ENCODE data around the gene FSD1. TPM values are rescaled to one million over a fixed set of nuclear protein-coding genes. Genes with fewer than 3 reads are reported as not detected.

The FSD1 gene
- polyA plus RNA-seq (2012; ENCODE audit: insufficient read depth, insufficient read length, low read depth), result 152 TPM

DNA sequence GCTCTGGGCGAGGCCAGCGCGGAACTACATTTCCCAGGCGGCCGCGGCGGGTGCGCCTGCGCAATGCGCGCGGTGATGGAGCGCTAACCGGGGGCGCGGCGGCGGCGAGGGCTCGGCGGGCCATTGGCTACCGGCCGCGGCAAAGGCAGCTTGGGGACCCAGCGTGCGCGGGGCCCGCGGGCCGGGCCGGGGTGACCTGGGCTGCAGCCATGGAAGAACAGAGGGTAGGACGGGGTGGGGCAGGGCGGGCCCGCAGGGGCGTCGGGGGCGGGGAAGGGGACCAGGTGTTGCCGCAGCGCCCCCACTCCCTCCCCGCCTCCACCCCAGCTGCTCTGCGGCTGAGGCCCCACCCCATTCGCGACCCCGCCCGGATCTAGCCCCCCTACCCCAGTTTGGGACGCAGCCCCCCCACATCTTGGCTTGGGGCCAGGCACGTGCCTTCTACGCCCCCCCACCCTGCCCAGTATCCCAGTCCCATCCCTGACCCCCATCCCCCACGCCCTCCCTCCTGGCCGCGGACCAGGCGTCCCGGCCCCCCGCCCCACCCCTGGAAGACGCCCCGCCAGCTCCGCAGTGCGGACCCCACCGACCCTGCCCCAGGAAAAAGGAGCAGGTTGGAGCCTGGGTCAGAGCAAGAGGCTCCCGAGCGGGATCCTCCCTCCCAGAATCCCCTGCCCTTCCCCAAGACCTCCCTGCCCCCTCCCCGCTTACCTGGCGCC, at the start of gene FSD1:
TSS of gene FSD1 (plus strand) at position 61 of the 719 bp plus-strand sequence. CDS start at position 210, 149 bp downstream.
- H3K9me3 ChIP-seq, result no peaks in the 10 kb centered on the region

DNA sequence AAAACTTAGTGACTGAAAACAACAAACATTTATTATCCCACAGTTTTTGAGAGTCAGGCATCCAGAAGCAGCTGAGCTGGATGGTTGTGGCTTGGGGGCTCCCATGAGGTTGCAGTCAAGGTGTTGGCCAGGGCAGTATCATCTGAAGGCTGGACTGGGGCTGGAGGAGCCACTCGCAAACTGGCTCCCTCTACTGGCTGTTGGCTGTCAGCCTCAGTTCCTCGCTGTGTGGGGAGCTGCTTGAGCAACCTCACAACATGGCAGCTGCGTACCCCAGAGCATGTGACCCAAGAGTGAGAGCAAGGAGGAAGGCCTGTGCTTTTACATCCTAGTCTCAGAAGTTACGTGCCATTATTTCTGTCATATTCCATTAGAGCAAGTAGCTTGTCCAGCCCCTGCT, 47.8 kb upstream of the FSD1 start:
- H3K4me3 ChIP-seq (ENCODE audit: low read depth, low read length), result no peak overlapping the region
- H3K27me3 ChIP-seq, result no peaks in the 10 kb centered on the region
- peak; percentile 35; the same call in 1 of the 2 replicates for TF ChIP-seq CTCF (IDR thresholded peaks at IDR 0.05; ENCODE audit: low read depth, low read length)
- H3K4me1 ChIP-seq, result no peaks in the 10 kb centered on the region
- DNase-seq, result no peak
- no peaks in the 10 kb centered on the region; the same call in 1 of the 2 replicates for H3K9me3 ChIP-seq
- H3K36me3 ChIP-seq, result peaks cover 76% of the 10 kb centered on the region

More for the DNA sequence above, at the start of gene FSD1:
- H3K4me1 ChIP-seq, result peaks cover 7% of the 10 kb centered on the region
- peaks cover 31% of the 10 kb centered on the region for H3K36me3 ChIP-seq
- H3K27me3 ChIP-seq, result no peaks in the 10 kb centered on the region
- DNase-seq, result peak; percentile 92
- no peak for TF ChIP-seq CTCF (IDR thresholded peaks at IDR 0.05; ENCODE audit: low read depth, low read length)
- H3K4me3 ChIP-seq (ENCODE audit: low read depth, low read length), result peak within 1 kb of the TSS; percentile 41

- Histone ChIP-seq H3K36me3 (peaks cover 72% of the 10 kb centered on the region), H3K4me1 (no peaks in the 10 kb centered on the region), H3K4me3 (ENCODE audit: low read depth, low read length) (no peak overlapping the region), H3K9me3 (no peaks in the 10 kb centered on the region; the same call in 1 of the 2 replicates), H3K27me3 (no peaks in the 10 kb centered on the region)
- no peak for DNase-seq
- no peak for TF ChIP-seq CTCF (IDR thresholded peaks at IDR 0.05; ENCODE audit: low read depth, low read length)
Measured at GRCh38 chr19:4257025-4257424, 47.4 kb upstream of the FSD1 start.

DNA sequence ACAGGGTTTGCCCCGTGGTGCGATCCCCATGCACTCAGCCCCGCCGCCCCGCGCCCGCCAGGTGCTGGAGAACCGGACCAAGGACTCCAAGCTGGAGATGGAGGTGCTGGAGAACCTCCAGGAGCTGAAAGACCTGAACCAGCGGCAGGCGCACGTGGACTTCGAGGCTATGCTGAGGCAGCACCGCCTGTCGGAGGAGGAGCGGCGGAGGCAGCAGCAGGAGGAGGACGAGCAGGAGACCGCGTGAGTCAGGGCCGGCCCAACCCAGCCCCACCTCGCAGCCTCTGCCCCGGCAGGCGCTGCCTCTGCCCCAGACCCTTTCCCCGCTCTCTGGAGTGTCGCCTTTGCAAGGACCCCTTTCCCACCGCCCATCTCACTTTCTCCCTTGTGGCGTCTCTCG, 46.2 kb upstream of the FSD1 start:
- peaks cover 71% of the 10 kb centered on the region for H3K36me3 ChIP-seq
- no peak for TF ChIP-seq CTCF (IDR thresholded peaks at IDR 0.05; ENCODE audit: low read depth, low read length)

DNA sequence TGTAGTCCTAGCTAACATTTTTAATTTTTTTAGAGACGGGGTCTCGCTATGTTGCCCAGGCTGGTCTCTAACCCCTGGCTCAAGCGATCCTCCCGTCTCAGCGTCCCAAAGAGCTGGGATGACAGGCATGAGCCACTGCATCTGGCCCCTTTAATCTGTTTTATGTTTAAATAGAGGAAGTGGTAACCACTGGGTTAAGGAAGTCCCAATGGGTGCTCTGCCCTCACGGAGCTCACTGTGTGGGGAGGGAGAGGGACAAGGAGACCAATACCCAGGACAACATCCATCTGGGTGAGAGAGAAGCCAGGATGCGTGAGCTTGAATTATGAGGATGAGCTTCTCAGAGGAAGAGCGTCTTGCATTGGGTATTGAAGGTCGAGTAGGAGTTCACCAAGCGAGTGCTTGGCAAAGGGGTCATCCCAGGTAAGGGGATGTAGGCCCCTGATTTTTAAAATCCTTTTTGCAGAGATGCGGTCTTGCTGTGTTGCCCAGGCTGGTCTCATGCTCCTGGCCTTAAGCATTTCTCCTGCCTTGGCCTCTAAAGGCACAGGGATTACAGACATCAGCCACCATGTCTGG, 43.7 kb upstream of the FSD1 start:
- no peaks in the 10 kb centered on the region; the same call in 1 of the 2 replicates for H3K9me3 ChIP-seq
- peaks cover 51% of the 10 kb centered on the region for H3K36me3 ChIP-seq

More for the DNA sequence above, 46.2 kb upstream of the FSD1 start:
- no peaks in the 10 kb centered on the region for H3K4me1 ChIP-seq
- no peak for DNase-seq
- no peaks in the 10 kb centered on the region; the same call in 1 of the 2 replicates for H3K9me3 ChIP-seq
- H3K27me3 ChIP-seq, result no peaks in the 10 kb centered on the region
- H3K4me3 ChIP-seq (ENCODE audit: low read depth, low read length), result no peak overlapping the region

More for the DNA sequence above, 43.7 kb upstream of the FSD1 start:
- TF ChIP-seq CTCF (IDR thresholded peaks at IDR 0.05; ENCODE audit: low read depth, low read length), result no peak
- H3K4me3 ChIP-seq (ENCODE audit: low read depth, low read length), result no peak overlapping the region
- no peaks in the 10 kb centered on the region for H3K27me3 ChIP-seq
- DNase-seq, result no peak
- H3K4me1 ChIP-seq, result no peaks in the 10 kb centered on the region

Data from BE2C (cell line).